Coronary artery (tissue), 2 donors: ENCODE measurements around the gene OLIG1.

Experiments used
- DNase-seq: peaks from one replicate; pipeline ENCODE4 v3.0.0-alpha.2; 2017; ENCODE audit warnings: low spot score
- H3K27ac ChIP-seq, 2 donors: fragments of 200-600 bp; sonication (generic); one replicate each; pipeline ENCODE4 v1.5.1; 2016 to 2019
- H3K4me3 ChIP-seq: fragments of 200-600 bp; sonication (generic); 2 replicates; pipeline ENCODE4 v1.5.1; 2016; ENCODE audit warnings: mild to moderate bottlenecking, moderate library complexity
- CTCF ChIP-seq: fragments of 200-600 bp; sonication (generic); IDR thresholded peaks from one replicate; pipeline ENCODE4 v1.5.1; 2019; ENCODE audit warnings: antibody characterized with exemption

The OLIG1 gene

GRCh38 chr21:33109574-33110339 is 39.8 kb downstream of the OLIG1 start:
- Histone ChIP-seq H3K27ac (no peak overlapping the region), H3K4me3 (peak overlapping the region; percentile 38)
- DNase-seq: no peak
- TF ChIP-seq CTCF: no peak

GRCh38 chr21:33110340-33110715 is 40.4 kb downstream of the OLIG1 start:
- no peak overlapping the region for H3K27ac ChIP-seq
- no peak for DNase-seq
- TF ChIP-seq CTCF: no peak
- no peak overlapping the region for H3K4me3 ChIP-seq

- TF ChIP-seq CTCF: no peak
- Histone ChIP-seq H3K4me3 (no peak overlapping the region), H3K27ac (no peak overlapping the region)
- no peak for DNase-seq
These were observed 41.6 kb downstream of the OLIG1 start for GRCh38 chr21:33111577-33111976.

- no peak overlapping the region for H3K27ac ChIP-seq
- no peak for TF ChIP-seq CTCF
- H3K4me3 ChIP-seq: no peak overlapping the region
- no peak for DNase-seq
These were observed 42.2 kb downstream of the OLIG1 start for GRCh38 chr21:33112151-33112550.

GRCh38 chr21:33112681-33113080 is 42.7 kb downstream of the OLIG1 start:
- no peak overlapping the region for H3K4me3 ChIP-seq
- TF ChIP-seq CTCF: no peak
- DNase-seq: no peak
- no peak overlapping the region for H3K27ac ChIP-seq

- DNase-seq: no peak
- no peak overlapping the region for H3K27ac ChIP-seq
These were observed 43.2 kb downstream of the OLIG1 start for GRCh38 chr21:33113131-33113530.

More at GRCh38 chr21:33113131-33113530, 43.2 kb downstream of the OLIG1 start:
- TF ChIP-seq CTCF: no peak
- H3K4me3 ChIP-seq: no peak overlapping the region
